Esophagus muscularis mucosa (tissue), 3 donors: ENCODE data around the gene CREBL2.

ENCODE experiments used
- POLR2A ChIP-seq: fragments of 450-650 bp; IDR thresholded peaks from one replicate; pipeline ENCODE4 v1.6.1; 2017; ENCODE audit warnings: antibody characterized with exemption, moderate library complexity, mild to moderate bottlenecking, low read depth
- TF ChIP-seq, protein P1 (sequence below), 3 experiments: fragments of 200-600 bp in 2 of 3; fragments of 450-650 bp in 1 of 3; sonication (generic) in 2 of 3; IDR thresholded peaks; one replicate each; pipeline ENCODE4 v1.5.1; 2017 to 2019; ENCODE audit warnings: antibody characterized with exemption in 3 of 3, mild to moderate bottlenecking in 2 of 3, moderate library complexity in 1 of 3

DNA sequence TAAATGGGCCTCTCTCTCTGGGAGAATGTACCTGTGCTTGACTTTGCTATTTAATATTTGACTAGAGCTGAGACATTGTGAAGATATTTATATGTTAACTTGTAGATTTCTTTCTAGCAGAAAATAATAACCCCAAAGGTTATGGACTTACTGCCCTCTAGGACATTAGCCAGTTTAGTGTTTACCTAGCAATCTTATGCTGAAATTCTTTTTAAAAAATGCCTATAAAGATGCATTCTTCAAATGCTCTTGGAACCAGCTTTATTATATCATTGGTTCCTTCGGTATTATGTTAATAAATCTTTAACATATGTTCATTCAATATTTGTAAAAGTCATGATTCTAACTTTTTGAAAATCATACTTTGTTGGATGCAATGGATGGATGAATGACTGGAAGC, 56.3 kb downstream of the CREBL2 start:
- TF ChIP-seq POLR2A = no peak
- TF ChIP-seq, protein P1, sequence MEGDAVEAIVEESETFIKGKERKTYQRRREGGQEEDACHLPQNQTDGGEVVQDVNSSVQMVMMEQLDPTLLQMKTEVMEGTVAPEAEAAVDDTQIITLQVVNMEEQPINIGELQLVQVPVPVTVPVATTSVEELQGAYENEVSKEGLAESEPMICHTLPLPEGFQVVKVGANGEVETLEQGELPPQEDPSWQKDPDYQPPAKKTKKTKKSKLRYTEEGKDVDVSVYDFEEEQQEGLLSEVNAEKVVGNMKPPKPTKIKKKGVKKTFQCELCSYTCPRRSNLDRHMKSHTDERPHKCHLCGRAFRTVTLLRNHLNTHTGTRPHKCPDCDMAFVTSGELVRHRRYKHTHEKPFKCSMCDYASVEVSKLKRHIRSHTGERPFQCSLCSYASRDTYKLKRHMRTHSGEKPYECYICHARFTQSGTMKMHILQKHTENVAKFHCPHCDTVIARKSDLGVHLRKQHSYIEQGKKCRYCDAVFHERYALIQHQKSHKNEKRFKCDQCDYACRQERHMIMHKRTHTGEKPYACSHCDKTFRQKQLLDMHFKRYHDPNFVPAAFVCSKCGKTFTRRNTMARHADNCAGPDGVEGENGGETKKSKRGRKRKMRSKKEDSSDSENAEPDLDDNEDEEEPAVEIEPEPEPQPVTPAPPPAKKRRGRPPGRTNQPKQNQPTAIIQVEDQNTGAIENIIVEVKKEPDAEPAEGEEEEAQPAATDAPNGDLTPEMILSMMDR (IDR thresholded peaks at IDR 0.05) = no peak
